LNCAP (cell line): ENCODE data around the gene CCDC196.

Experiments used
- CTCF ChIP-seq: fragments of 450-650 bp; IDR thresholded peaks from 2 replicates; pipeline ENCODE4 v1.5.1; 2017; ENCODE audit warnings: mild to moderate bottlenecking

CCDC196 gene

GRCh38 chr14:66541627-66542026 is 55.5 kb downstream of the CCDC196 start:
- TF ChIP-seq CTCF: no peak

GRCh38 chr14:66543996-66544395 is 57.8 kb downstream of the CCDC196 start:
- TF ChIP-seq CTCF: no peak
